ENCODE data around the gene CAPSL.
"Not testable (repeated sequence)": the region's sequence is repeated elsewhere in the genome, so short reads cannot be mapped to it uniquely, and the experiment has no call there.

CAPSL gene

DNA sequence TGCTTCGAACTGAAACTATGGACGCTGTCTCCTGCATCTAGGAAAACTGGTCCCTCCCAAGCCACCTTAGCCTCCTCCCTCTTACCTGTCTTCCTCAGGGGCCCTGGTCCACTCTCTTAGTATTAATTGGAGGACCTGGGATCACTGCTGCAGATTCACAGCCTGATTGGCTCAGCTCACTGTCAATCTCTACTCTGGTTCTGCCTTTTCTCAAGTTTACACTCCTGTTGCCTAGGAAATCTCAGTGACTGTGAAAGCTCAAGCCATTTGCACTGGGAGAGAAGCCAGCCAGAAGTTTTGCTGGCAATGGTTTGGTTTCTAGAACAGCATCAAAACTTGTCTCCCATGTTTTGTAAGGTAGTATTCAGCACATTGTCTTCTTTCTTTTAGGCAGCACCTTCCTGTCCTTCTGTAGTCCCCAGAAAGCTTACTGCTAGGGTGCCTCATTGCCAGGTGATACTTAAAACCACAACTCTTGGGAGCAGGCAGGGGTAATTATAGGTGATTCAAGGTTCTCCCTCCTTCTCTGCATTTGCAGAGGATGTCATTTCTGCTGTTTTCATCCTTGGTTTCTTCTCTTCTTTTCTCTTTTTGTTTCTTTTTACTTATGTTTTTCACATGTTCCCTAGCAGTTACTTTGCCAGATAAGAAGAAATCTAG is at the start of gene CAPSL:
CAPSL (minus strand) TSS at position 55 of the 660 bp plus-strand sequence. CDS start 17,502 bp downstream, outside the sequence.
- Mint-ChIP-seq H3K36me3 (ENCODE audit: insufficient read depth) (no peaks in the 10 kb centered on the region), H3K4me1 (no peaks in the 10 kb centered on the region), H3K27ac (ENCODE audit: low read depth) (no peak within 1 kb of the TSS), H3K9me3 (no peaks in the 10 kb centered on the region), H3K4me3 (no peak within 1 kb of the TSS), H3K27me3 (peaks cover 44% of the 10 kb centered on the region)
- no peak for ATAC-seq (replicated peaks; ENCODE audit: extremely low read depth, poor library complexity, severe bottlenecking)
- DNase-seq (ENCODE audit: low spot score in 2 of 2): no peak

DNA sequence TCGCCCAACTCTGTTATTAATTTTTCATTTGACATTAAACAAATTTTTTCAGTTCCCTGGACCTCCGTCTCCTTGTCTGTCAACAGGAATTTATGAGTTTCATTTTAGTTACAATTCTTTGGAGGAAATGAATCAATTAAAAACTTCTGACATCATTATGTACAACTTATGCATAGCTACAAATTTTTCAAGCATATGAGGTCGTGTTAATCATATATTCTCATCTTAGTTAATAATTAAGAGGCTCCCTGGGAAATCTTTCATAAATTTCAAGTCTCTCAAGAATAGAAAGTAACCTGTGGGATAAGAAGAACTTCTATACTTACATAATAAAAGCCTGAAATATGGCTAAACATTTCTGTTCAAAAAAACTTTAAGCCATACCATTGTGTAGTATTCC is 49.4 kb upstream of the CAPSL start:
- Mint-ChIP-seq H3K27me3 (peaks cover 51% of the 10 kb centered on the region), H3K27ac (ENCODE audit: low read depth) (no peak overlapping the region)

DNA sequence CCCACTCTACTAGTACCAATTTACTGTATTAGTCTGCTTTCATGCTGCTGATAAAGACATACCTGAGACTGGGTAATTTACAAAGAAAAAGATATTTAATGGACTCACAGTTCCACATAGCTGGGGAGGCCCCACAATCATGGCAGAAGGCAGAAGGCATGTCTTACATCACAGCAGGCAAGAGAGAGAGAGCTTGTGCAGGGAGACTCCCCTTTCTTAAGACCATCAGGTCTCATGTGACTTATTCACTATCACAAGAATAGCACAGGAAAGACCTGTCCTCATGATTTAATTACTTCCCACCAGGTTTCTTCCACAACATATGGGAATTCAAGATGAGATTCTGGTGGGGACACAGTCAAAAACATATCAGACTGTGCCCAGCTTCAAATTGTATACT is 41.3 kb upstream of the CAPSL start:
- no peak for ATAC-seq (replicated peaks; ENCODE audit: extremely low read depth, poor library complexity, severe bottlenecking)
- Mint-ChIP-seq H3K4me1 (no peaks in the 10 kb centered on the region), H3K36me3 (ENCODE audit: insufficient read depth) (no peaks in the 10 kb centered on the region), H3K27me3 (peaks cover 36% of the 10 kb centered on the region), H3K27ac (ENCODE audit: low read depth) (no peak overlapping the region), H3K4me3 (no peak overlapping the region), H3K9me3 (peaks cover 33% of the 10 kb centered on the region)
- no peak for DNase-seq (ENCODE audit: low spot score in 2 of 2)

More for the DNA sequence above, 49.4 kb upstream of the CAPSL start:
- Mint-ChIP-seq H3K36me3 (ENCODE audit: insufficient read depth) (peaks cover 1% of the 10 kb centered on the region), H3K9me3 (peaks cover 3% of the 10 kb centered on the region), H3K4me1 (no peaks in the 10 kb centered on the region), H3K4me3 (no peak overlapping the region)
- DNase-seq (ENCODE audit: low spot score in 2 of 2) (no peak), ATAC-seq (replicated peaks; ENCODE audit: extremely low read depth, poor library complexity, severe bottlenecking) (no peak)

GRCh38 chr5:35976859-35977258 is 38.4 kb upstream of the CAPSL start:
- H3K27ac Mint-ChIP-seq (ENCODE audit: low read depth); H3K4me1 Mint-ChIP-seq; ATAC-seq (replicated peaks; ENCODE audit: extremely low read depth, poor library complexity, severe bottlenecking); DNase-seq (ENCODE audit: low spot score in 2 of 2); H3K4me3 Mint-ChIP-seq; H3K36me3 Mint-ChIP-seq (ENCODE audit: insufficient read depth): not testable (repeated sequence)
- H3K9me3 Mint-ChIP-seq: peaks cover 25% of the 10 kb centered on the region
- peaks cover 19% of the 10 kb centered on the region for H3K27me3 Mint-ChIP-seq

GRCh38 chr5:35974570-35974969 is 36.1 kb upstream of the CAPSL start:
- no peaks in the 10 kb centered on the region for H3K36me3 Mint-ChIP-seq (ENCODE audit: insufficient read depth)
- no peaks in the 10 kb centered on the region for H3K4me1 Mint-ChIP-seq
- peaks cover 18% of the 10 kb centered on the region for H3K27me3 Mint-ChIP-seq
- ATAC-seq (replicated peaks; ENCODE audit: extremely low read depth, poor library complexity, severe bottlenecking) (no peak), DNase-seq (ENCODE audit: low spot score in 2 of 2) (no peak)
- H3K27ac Mint-ChIP-seq (ENCODE audit: low read depth): no peak overlapping the region
- H3K9me3 Mint-ChIP-seq: peaks cover 17% of the 10 kb centered on the region
- H3K4me3 Mint-ChIP-seq: no peak overlapping the region

- DNase-seq (ENCODE audit: low spot score in 2 of 2) (no peak), ATAC-seq (replicated peaks; ENCODE audit: extremely low read depth, poor library complexity, severe bottlenecking) (no peak)
- H3K27ac Mint-ChIP-seq (ENCODE audit: low read depth): no peak overlapping the region
- no peak overlapping the region for H3K4me3 Mint-ChIP-seq
- no peaks in the 10 kb centered on the region for H3K36me3 Mint-ChIP-seq (ENCODE audit: insufficient read depth)
- H3K9me3 Mint-ChIP-seq: peaks cover 3% of the 10 kb centered on the region
- H3K4me1 Mint-ChIP-seq: no peaks in the 10 kb centered on the region
- peaks cover 10% of the 10 kb centered on the region for H3K27me3 Mint-ChIP-seq
Measured at GRCh38 chr5:35971878-35972210, 33.4 kb upstream of the CAPSL start.

DNA sequence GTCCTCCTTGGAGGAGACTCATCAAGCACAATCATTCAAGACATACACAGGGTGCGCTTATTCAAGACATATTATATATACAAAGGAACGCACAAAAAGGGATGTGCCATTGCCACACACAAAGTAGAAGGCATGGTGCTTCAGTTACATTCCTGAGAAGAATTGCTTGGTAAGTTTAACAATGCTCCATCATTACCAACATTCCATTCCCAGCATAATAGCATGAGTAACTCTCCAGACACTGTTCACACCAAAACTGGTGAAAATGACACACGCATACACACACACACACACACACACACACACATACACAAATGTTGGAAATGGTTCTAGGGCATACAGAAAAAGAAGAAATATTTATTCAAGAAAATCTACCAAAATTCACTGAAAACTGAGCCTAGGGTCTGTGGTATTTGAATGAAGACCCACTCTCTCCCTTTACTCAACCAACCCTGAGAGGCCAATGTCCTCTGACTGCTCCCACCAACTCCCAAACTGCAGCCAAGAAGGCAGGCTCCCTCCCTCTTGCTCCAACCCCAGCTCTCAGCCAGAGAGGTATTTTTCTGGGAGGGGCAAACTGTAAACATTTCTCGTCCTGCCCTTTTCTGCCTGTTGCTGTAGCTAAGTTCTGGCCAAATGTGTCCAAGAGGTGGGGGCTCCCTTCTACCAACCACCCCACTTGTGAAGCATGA is 32.9 kb upstream of the CAPSL start:
- Mint-ChIP-seq H3K27ac (ENCODE audit: low read depth) (no peak overlapping the region), H3K36me3 (ENCODE audit: insufficient read depth) (no peaks in the 10 kb centered on the region), H3K4me1 (no peaks in the 10 kb centered on the region), H3K9me3 (no peaks in the 10 kb centered on the region), H3K27me3 (peaks cover 10% of the 10 kb centered on the region), H3K4me3 (no peak overlapping the region)
- ATAC-seq (replicated peaks; ENCODE audit: extremely low read depth, poor library complexity, severe bottlenecking) (no peak), DNase-seq (ENCODE audit: low spot score in 2 of 2) (no peak)

GRCh38 chr5:35963381-35963843 is 25.0 kb upstream of the CAPSL start:
- H3K4me3 Mint-ChIP-seq: no peak overlapping the region
- H3K36me3 Mint-ChIP-seq (ENCODE audit: insufficient read depth): no peaks in the 10 kb centered on the region
- no peak for ATAC-seq (replicated peaks; ENCODE audit: extremely low read depth, poor library complexity, severe bottlenecking)
- H3K27ac Mint-ChIP-seq (ENCODE audit: low read depth): no peak overlapping the region
- no peaks in the 10 kb centered on the region for H3K9me3 Mint-ChIP-seq
- no peaks in the 10 kb centered on the region for H3K4me1 Mint-ChIP-seq
- DNase-seq (ENCODE audit: low spot score in 2 of 2): no peak
- H3K27me3 Mint-ChIP-seq: peaks cover 51% of the 10 kb centered on the region

DNA sequence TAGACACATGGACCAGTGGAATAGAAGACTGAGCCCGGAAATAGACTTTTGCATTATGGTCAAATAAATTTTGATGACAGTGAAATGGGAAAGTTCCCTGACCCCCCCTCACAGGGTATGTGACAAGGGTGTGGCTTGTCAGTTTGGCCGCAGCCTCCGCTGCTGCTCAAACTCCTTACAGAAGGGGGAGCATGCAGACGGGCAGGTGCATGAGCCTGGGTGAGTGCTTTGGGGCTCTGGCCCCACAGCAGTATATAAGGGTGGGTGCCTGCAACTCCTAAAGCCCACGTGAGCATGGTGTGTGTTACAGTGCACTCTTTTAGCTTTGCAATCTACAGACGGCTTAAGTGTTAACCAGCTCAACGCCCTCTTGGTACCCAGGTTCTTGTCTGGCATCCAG is 21.9 kb upstream of the CAPSL start:
- no peaks in the 10 kb centered on the region for H3K4me1 Mint-ChIP-seq
- H3K36me3 Mint-ChIP-seq (ENCODE audit: insufficient read depth): no peaks in the 10 kb centered on the region
- no peaks in the 10 kb centered on the region for H3K9me3 Mint-ChIP-seq
- H3K27me3 Mint-ChIP-seq: peaks cover 75% of the 10 kb centered on the region
- no peak overlapping the region for H3K4me3 Mint-ChIP-seq
- no peak overlapping the region for H3K27ac Mint-ChIP-seq (ENCODE audit: low read depth)
- no peak for ATAC-seq (replicated peaks; ENCODE audit: extremely low read depth, poor library complexity, severe bottlenecking)
- DNase-seq (ENCODE audit: low spot score in 2 of 2): no peak

DNA sequence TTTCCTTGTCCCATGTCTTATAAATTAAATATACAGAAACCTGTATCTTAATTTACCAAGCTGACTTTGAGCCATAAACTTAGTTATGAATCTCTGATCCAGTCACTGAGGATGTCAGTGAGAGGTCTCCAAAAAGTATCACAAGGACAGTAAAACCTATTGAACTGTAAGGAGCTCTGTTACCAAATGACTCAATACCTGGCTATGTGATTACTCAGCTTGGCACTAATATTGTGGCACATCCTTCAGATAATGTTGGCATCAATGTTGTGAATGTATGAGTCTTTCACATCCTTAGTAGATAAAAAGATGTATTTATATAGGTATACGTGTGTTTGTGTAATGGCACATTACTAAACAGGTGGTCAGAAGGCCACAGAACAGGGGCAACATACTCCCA is 18.0 kb upstream of the CAPSL start:
- no peak overlapping the region for H3K4me3 Mint-ChIP-seq
- ATAC-seq (replicated peaks; ENCODE audit: extremely low read depth, poor library complexity, severe bottlenecking) (no peak), DNase-seq (ENCODE audit: low spot score in 2 of 2) (no peak)
- H3K36me3 Mint-ChIP-seq (ENCODE audit: insufficient read depth): no peaks in the 10 kb centered on the region
- H3K27me3 Mint-ChIP-seq: peaks cover 91% of the 10 kb centered on the region
- H3K4me1 Mint-ChIP-seq: peaks cover 6% of the 10 kb centered on the region
- H3K27ac Mint-ChIP-seq (ENCODE audit: low read depth): no peak overlapping the region
- H3K9me3 Mint-ChIP-seq: no peaks in the 10 kb centered on the region

DNA sequence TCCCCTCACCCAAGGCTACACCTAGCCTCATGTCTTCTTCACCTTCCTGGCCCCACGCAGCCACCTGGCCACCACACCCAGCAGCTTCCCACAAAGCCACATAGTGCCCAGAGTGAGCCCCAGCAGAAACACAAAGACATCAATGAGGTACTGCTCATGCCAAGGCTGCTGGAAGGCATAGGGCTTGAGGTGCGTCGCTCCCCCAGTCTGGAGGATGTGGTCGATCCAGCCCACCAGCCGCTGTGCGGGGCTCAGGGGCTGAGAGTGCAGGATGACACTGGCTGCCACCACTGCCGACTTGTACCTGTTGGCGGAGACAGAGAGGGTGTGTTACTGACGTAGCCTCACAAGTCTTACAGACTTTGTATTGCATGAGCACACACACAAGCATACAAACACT is 15.8 kb upstream of the CAPSL start:
- peaks cover 78% of the 10 kb centered on the region for H3K27me3 Mint-ChIP-seq
- no peak overlapping the region for H3K4me3 Mint-ChIP-seq
- ATAC-seq (replicated peaks; ENCODE audit: extremely low read depth, poor library complexity, severe bottlenecking) (peak; percentile 28), DNase-seq (ENCODE audit: low spot score in 2 of 2) (no peak)
- no peak overlapping the region for H3K27ac Mint-ChIP-seq (ENCODE audit: low read depth)
- no peaks in the 10 kb centered on the region for H3K9me3 Mint-ChIP-seq
- H3K4me1 Mint-ChIP-seq: peaks cover 6% of the 10 kb centered on the region
- no peaks in the 10 kb centered on the region for H3K36me3 Mint-ChIP-seq (ENCODE audit: insufficient read depth)

- no peak for ATAC-seq (replicated peaks; ENCODE audit: extremely low read depth, poor library complexity, severe bottlenecking)
Measured at GRCh38 chr5:35947085-35947484, 8.7 kb upstream of the CAPSL start.

DNA sequence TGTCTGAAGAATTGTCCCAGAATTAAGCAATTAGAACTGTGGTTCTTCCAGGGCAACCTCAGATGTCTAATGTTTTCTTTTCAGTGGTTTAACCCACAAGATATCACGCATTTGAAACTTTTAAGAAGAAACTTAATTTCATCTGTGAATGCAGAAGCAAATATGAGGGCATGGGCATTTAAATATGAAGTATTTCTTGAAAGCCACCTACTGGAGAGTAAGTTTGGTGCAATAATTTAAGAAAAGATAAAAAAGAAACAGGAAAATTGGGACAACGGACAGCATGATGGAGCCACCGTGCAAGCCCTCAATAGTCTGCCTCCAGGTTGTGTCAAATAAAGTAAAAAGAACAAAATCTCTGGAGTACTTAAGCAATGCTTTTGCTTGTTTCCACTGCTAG is 1.2 kb upstream of the CAPSL start:
- peaks cover 53% of the 10 kb centered on the region for H3K27me3 Mint-ChIP-seq

More at GRCh38 chr5:35947085-35947484, 8.7 kb upstream of the CAPSL start:
- Mint-ChIP-seq H3K36me3 (ENCODE audit: insufficient read depth) (no peaks in the 10 kb centered on the region), H3K9me3 (no peaks in the 10 kb centered on the region), H3K4me1 (no peaks in the 10 kb centered on the region), H3K27ac (ENCODE audit: low read depth) (no peak overlapping the region), H3K27me3 (peaks cover 79% of the 10 kb centered on the region), H3K4me3 (no peak overlapping the region)
- no peak for DNase-seq (ENCODE audit: low spot score in 2 of 2)

More for the DNA sequence above, 1.2 kb upstream of the CAPSL start:
- ATAC-seq (replicated peaks; ENCODE audit: extremely low read depth, poor library complexity, severe bottlenecking): no peak
- Mint-ChIP-seq H3K4me1 (no peaks in the 10 kb centered on the region), H3K9me3 (no peaks in the 10 kb centered on the region), H3K4me3 (no peak overlapping the region), H3K36me3 (ENCODE audit: insufficient read depth) (no peaks in the 10 kb centered on the region), H3K27ac (ENCODE audit: low read depth) (no peak overlapping the region)
- no peak for DNase-seq (ENCODE audit: low spot score in 2 of 2)
